Endothelial cell of umbilical vein (primary cell): Measurements from ENCODE around the gene SULT2B1. TPM values are rescaled to one million over a fixed set of nuclear protein-coding genes. Genes with fewer than 3 reads are reported as not detected.
A peak's percentile ranks its signal among the peaks of the same experiment; 100 is the strongest.

Source experiments
- BruUV-seq: library from RNA; stranded (reverse); fragments of 400-500 nt; replicated peaks from 2 replicates; lab custom pipeline; 2021; lab: Mats Ljungman, UMichigan
- CTCF ChIA-PET: fragments of 300-600, 350-600 bp; sonication (Branson Sonifier 250); formaldehyde crosslinking; loops from one replicate; lab custom pipeline; 2021; ENCODE audit warnings: antibody characterized with exemption, inconsistent platforms; lab: Charles Lee
- POLR2A ChIA-PET: fragments of 300-600, 350-600 bp; sonication (Branson Sonifier 250); formaldehyde crosslinking; loops from one replicate; lab custom pipeline; 2021; ENCODE audit warnings: antibody characterized with exemption, inconsistent platforms; lab: Charles Lee
- DNase-seq: peaks from one replicate; pipeline ENCODE4 v3.0.0-alpha.2; 2011; ENCODE audit warnings: low read depth, low spot score
- FAIRE-seq: peaks from 2 replicates; lab custom pipeline; 2011; peaks lifted over from hg19 to GRCh38; lab: Jason Lieb, UNC
- H2AFZ ChIP-seq: 2 replicates; pipeline ENCODE4 v1.6.0; 2012; ENCODE audit warnings: low read depth, low read length, control low read depth, inconsistent platforms
- H3K27ac ChIP-seq: 2 replicates; pipeline ENCODE4 v1.5.1; 2011; ENCODE audit warnings: low read depth, mild to moderate bottlenecking, control low read depth, low read length, moderate library complexity; ENCODE audit not compliant: insufficient read depth
- H3K27me3 ChIP-seq, 2 experiments: 2 replicates each; pipeline versions ENCODE4 v1.6.0 to v1.6.1; 2011; ENCODE audit warnings: low read length in 2 of 2, mixed read lengths in 1 of 2; ENCODE audit not compliant: control insufficient read depth in 2 of 2, insufficient read depth in 2 of 2
- H3K36me3 ChIP-seq, 2 experiments: 2 replicates in 1 of 2; 3 replicates in 1 of 2; pipeline ENCODE4 v1.5.1; 2011; ENCODE audit warnings: low read length in 2 of 2, mild to moderate bottlenecking in 1 of 2, moderate library complexity in 1 of 2; ENCODE audit not compliant: control insufficient read depth in 2 of 2, insufficient read depth in 2 of 2; ENCODE audit errors: extremely low read depth in 1 of 2
- H3K4me1 ChIP-seq: 3 replicates; pipeline ENCODE4 v1.5.1; 2011; ENCODE audit warnings: mild to moderate bottlenecking, low read length; ENCODE audit not compliant: control insufficient read depth, insufficient read depth; ENCODE audit errors: extremely low read depth
- H3K4me2 ChIP-seq: 2 replicates; pipeline ENCODE4 v1.6.1; 2011; ENCODE audit warnings: low read length, control low read depth, mixed read lengths; ENCODE audit not compliant: insufficient read depth
- H3K4me3 ChIP-seq, 3 experiments: fragments of 200-600 bp in 1 of 3; sonication (generic), shearing (Covaris generic) in 1 of 3; replicated peaks in 1 of 3; 2 replicates each; pipeline ENCODE4 v1.5.1; 2011 to 2016; ENCODE audit warnings: control low read depth in 3 of 3, low read length in 3 of 3, mild to moderate bottlenecking in 2 of 3, inconsistent platforms in 1 of 3, low read depth in 1 of 3, moderate library complexity in 1 of 3; ENCODE audit not compliant: insufficient read depth in 1 of 3
- H3K79me2 ChIP-seq: 2 replicates; pipeline ENCODE4 v1.6.0; 2012; ENCODE audit warnings: low read length, inconsistent platforms; ENCODE audit not compliant: control insufficient read depth, insufficient read depth
- H3K9ac ChIP-seq: replicated peaks from 2 replicates; pipeline ENCODE3; 2011; ENCODE audit warnings: low read length, control low read depth; ENCODE audit not compliant: insufficient read depth; ENCODE audit errors: extremely low read depth
- H3K9me1 ChIP-seq: replicated peaks from 3 replicates; pipeline ENCODE4 v1.6.0; 2011; ENCODE audit warnings: mild to moderate bottlenecking, low read length; ENCODE audit not compliant: control insufficient read depth, insufficient read depth; ENCODE audit errors: extremely low read depth
- H3K9me3 ChIP-seq: replicated peaks from 2 replicates; pipeline ENCODE4 v1.5.1; 2012; ENCODE audit warnings: low read length, inconsistent platforms; ENCODE audit not compliant: control insufficient read depth, insufficient read depth
- H4K20me1 ChIP-seq: replicated peaks from 2 replicates; pipeline ENCODE3; 2011; ENCODE audit warnings: mild to moderate bottlenecking, low read length; ENCODE audit not compliant: control insufficient read depth, insufficient read depth; ENCODE audit errors: extremely low read depth
- EZH2 ChIP-seq: IDR thresholded peaks from 2 replicates; pipeline ENCODE4 v1.6.1; 2012; ENCODE audit warnings: borderline replicate concordance, low read depth, mild to moderate bottlenecking, moderate library complexity, low read length, inconsistent platforms; ENCODE audit not compliant: severe bottlenecking
- FOS ChIP-seq: IDR thresholded peaks from 2 replicates; pipeline ENCODE4 v1.6.1; 2011; ENCODE audit warnings: mild to moderate bottlenecking, low read length, moderate library complexity, borderline replicate concordance; ENCODE audit not compliant: insufficient read depth
- GATA2 ChIP-seq: IDR thresholded peaks from 2 replicates; pipeline ENCODE4 v1.7.0; 2011; ENCODE audit warnings: low read depth, mild to moderate bottlenecking, moderate library complexity, mixed read lengths, low read length; ENCODE audit not compliant: insufficient read length, insufficient read depth
- JUN ChIP-seq: IDR thresholded peaks from 2 replicates; pipeline ENCODE4 v1.6.1; 2011; ENCODE audit warnings: borderline replicate concordance, low read depth; ENCODE audit not compliant: insufficient read length, insufficient read depth
- MYC ChIP-seq: IDR thresholded peaks from one replicate; pipeline ENCODE4 v1.6.1; 2011; ENCODE audit warnings: mild to moderate bottlenecking, low read depth, low read length
- POLR2A ChIP-seq: IDR thresholded peaks from 2 replicates; pipeline ENCODE4 v1.6.1; 2012; ENCODE audit warnings: low read depth, mild to moderate bottlenecking, control low read depth, low read length
- POLR2AphosphoS5 ChIP-seq: IDR thresholded peaks from 2 replicates; pipeline ENCODE4 v1.6.1; 2012; ENCODE audit warnings: low read depth, mild to moderate bottlenecking, control low read depth, low read length, moderate library complexity; ENCODE audit not compliant: insufficient read depth
- dilution Hi-C: fragments of 300-500 bp; cut with MboI; formaldehyde crosslinking; loops from one replicate; pipeline ENCODE4 v1.15.0; 2019; ENCODE audit warnings: low sequenced_read_pairs; ENCODE audit not compliant: extremely low pct_ligation_motif_present
- intact Hi-C: fragments of 100-400 bp; cut with micrococcal nuclease; formaldehyde crosslinking; loops from one replicate; pipeline ENCODE4 v1.10.0; 2022
- polyA plus RNA-seq, 4 experiments: library from polyadenylated mRNA; depleted of rRNA in 3 of 4; stranded (reverse) in 3 of 4; unstranded in 1 of 4; fragments of >200 nt; gene quantifications; 2 replicates each; pipeline versions ENCODE4 v1.2.1 to v1.2.3, GENCODE V29; 2011 to 2012; ENCODE audit warnings: missing spikeins in 1 of 4
- total RNA-seq: library from RNA; stranded (reverse); gene quantifications from 2 replicates; pipeline ENCODE4 v1.2.3, GENCODE V29; 2021
- TF ChIP-seq, protein P1 (sequence below): IDR thresholded peaks from 2 replicates; pipeline ENCODE4 v1.6.1; 2011; ENCODE audit not compliant: insufficient read depth, insufficient read length
- TF ChIP-seq, protein P2 (sequence below), 2 donors: IDR thresholded peaks; 1 replicate in 1 of 2; 2 replicates in 1 of 2; pipeline ENCODE4 v1.5.1; 2011; ENCODE audit warnings: low read length in 2 of 2, mild to moderate bottlenecking in 2 of 2, moderate library complexity in 2 of 2, control low read depth in 1 of 2, inconsistent platforms in 1 of 2, low read depth in 1 of 2; ENCODE audit not compliant: insufficient read depth in 1 of 2; ENCODE audit errors: extremely low read depth in 1 of 2

SULT2B1 gene
- total and polyA plus RNA-seq, 2 donors (not counting 3 experiments of a cell fraction or from before 2014, with no cell fraction given): not detected

DNA sequence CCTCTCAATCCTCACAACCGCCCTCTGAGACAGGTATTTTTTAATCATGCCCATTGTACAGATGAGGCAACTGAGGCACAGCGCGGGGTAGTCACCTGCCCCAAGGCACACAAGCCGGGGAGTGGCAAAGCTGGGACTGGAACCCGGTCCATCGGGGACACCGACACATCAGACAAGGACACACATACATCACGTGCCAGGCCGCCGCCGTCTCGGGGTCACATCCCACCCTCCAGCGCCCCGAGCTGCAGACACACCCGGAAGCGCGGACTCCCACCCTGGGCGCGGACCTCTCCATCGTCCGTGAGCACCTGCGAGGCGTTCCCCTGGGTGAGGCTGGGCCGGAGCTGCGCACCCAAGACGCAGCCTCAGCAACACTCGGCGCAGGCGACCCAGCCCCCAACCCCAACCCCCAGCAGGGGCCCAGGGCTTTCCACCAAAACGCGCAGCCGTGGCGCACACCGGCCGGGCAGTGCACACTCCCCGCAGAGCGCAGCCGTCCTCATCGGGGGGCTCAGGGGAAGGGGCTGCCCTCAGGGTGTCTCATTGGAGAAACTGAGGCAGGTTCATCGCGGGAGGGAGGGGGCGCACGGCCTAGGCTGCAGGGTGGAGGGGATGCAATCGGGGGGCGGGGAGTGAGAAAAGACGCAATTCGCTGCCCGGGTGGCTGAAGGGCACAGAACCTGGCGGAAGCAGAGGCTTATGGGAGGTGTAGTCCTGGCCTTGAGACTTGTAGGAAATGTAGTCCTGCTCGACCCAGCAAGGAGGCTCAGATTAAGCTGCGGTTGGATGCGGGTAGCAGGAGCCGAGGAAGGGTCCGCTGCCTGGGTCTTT, 38.5 kb upstream of the SULT2B1 start:
- FAIRE-seq (peak; percentile 96), DNase-seq (peak; percentile 58)
- Histone ChIP-seq H3K27ac (no peak overlapping the region), H3K27me3 (peaks cover 12 to 14% of the 10 kb centered on the region in 2 experiments), H4K20me1 (no peaks in the 10 kb centered on the region), H2AFZ (peak overlapping the region; percentile 92), H3K36me3 (no peaks in the 10 kb centered on the region), H3K4me3 (peak overlapping the region; percentile 50 to 70 (median 51)), H3K9me3 (no peaks in the 10 kb centered on the region), H3K79me2 (no peaks in the 10 kb centered on the region), H3K9ac (no peak overlapping the region), H3K9me1 (no peaks in the 10 kb centered on the region), H3K4me1 (no peaks in the 10 kb centered on the region), H3K4me2 (peak overlapping the region; percentile 59)
- TF ChIP-seq POLR2AphosphoS5: no peak
- TF ChIP-seq EZH2: no peak
- TF ChIP-seq, protein P1, sequence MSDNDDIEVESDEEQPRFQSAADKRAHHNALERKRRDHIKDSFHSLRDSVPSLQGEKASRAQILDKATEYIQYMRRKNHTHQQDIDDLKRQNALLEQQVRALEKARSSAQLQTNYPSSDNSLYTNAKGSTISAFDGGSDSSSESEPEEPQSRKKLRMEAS: no peak
- TF ChIP-seq, protein P2, sequence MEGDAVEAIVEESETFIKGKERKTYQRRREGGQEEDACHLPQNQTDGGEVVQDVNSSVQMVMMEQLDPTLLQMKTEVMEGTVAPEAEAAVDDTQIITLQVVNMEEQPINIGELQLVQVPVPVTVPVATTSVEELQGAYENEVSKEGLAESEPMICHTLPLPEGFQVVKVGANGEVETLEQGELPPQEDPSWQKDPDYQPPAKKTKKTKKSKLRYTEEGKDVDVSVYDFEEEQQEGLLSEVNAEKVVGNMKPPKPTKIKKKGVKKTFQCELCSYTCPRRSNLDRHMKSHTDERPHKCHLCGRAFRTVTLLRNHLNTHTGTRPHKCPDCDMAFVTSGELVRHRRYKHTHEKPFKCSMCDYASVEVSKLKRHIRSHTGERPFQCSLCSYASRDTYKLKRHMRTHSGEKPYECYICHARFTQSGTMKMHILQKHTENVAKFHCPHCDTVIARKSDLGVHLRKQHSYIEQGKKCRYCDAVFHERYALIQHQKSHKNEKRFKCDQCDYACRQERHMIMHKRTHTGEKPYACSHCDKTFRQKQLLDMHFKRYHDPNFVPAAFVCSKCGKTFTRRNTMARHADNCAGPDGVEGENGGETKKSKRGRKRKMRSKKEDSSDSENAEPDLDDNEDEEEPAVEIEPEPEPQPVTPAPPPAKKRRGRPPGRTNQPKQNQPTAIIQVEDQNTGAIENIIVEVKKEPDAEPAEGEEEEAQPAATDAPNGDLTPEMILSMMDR (IDR thresholded peaks at IDR 0.05; ENCODE audit: extremely low read depth in 1 of 2, insufficient read depth in 1 of 2, low read depth in 1 of 2, low read length in 2 of 2): no peak
- no peak for TF ChIP-seq POLR2A
- TF ChIP-seq MYC: no peak
- no peak for TF ChIP-seq GATA2
- TF ChIP-seq FOS: no peak
- no peak for TF ChIP-seq JUN
- BruUV-seq: no TSS peak
- POLR2A ChIA-PET: interaction anchor here (0.7 to 0.9 kb wide), 2 partner anchors 10 to 208 kb away, joined by 3 to 4 read pairs; no protein-coding TSS in a partner anchor
- CTCF ChIA-PET: interaction anchor here (0.7 to 2.5 kb wide), 3 partner anchors 13 to 75 kb away, joined by 3 to 16 read pairs (median 3); no protein-coding TSS in a partner anchor
- dilution Hi-C loops: no loop called here
- intact Hi-C loops: no loop called here
